ENCODE results near the gene RGS11.

Gene RGS11

DNA sequence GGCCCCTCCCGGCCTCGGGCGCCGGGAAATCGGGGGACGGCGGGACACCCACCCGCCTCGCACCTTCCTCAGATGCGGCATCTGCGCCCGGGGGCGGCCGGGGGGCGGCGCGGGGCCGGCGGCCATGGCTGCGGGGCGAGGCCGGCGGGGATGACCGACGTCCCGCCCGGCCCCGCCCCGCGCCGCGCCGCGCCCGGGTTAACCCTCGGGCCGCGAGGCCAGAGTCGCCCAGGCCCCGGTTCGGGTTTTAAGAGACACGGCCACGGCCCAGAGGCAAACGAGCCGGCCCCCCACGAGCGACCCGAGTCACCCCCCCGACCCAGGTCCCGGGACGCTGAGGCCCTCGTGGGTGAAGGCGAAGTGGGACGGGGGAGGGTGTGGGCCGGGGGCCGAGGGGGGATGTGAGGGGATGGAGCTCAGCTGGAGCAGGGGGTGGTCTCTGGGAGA lies at the start of gene RGS11:
TSS of gene RGS11 (minus strand) at position 159 of the 447 bp plus-strand sequence. CDS start at position 126, 33 bp downstream.
- H3K4me3 ChIP-seq: no peak within 1 kb of the TSS

DNA sequence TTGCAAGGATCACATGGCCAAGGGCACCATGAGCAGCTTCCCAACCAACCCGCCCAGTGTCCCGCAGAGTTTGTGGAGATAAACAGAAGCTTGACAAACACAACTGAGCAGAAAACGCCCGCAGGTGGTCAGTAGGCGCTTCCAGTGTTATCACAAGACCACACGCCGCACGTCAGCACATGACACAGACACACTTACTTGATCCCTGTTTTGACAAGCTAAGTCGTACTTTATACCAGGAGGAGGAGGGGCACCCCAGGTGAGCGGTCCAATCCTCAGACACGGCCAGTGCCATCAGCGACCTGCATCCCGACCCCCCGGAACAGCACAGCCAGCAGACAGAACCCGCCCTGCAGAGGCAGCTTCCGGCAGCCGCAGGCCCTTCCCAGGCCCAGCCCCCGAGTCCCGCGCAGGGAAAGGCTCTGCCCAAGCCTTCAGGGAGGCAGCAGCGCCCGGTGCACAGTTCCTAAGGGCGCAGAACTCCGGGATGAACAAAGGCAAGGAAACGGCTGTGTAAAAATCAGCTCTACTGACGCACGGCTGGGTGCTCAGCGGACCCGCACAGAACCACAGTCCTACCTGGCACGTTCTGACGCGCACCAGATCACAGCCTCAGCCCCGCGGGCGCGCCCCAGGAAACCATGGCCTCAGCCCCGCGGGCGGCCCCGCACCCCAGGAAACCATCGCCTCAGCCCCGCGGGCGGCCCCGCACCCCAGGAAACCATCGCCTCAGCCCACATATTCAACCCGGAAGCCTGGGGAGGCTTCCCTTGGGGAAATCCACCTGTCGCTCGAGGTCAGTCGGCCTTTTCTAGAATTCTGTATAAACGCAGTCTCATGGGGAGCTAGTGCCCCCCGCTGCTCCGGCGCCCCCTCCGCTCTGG lies 48.9 kb upstream of the RGS11 start:
- peak overlapping the region; percentile 68 for H3K4me3 ChIP-seq
- no peaks in the 10 kb centered on the region for H3K36me3 ChIP-seq (ENCODE audit: insufficient read depth, low read length)
- no peak overlapping the region for H3K27ac ChIP-seq
- no peak overlapping the region for H3K9ac ChIP-seq (ENCODE audit: insufficient read length)
- TF ChIP-seq EZH2 (IDR thresholded peaks at IDR 0.05): no peak
- no peak for TF ChIP-seq FOXP2 (optimal IDR thresholded peaks at IDR 0.05; ENCODE audit: control extremely low read depth, extremely low read length, insufficient read depth)
- TF ChIP-seq POLR2AphosphoS5 (IDR thresholded peaks at IDR 0.05; ENCODE audit: borderline replicate concordance, low read depth, low read length): no peak
- no peak for DNase-seq (ENCODE audit: low read depth, low spot score)
- no peaks in the 10 kb centered on the region for H3K9me3 ChIP-seq (ENCODE audit: low read depth, low read length)

More for the DNA sequence above, at the start of gene RGS11:
- Histone ChIP-seq H3K27ac (no peak within 1 kb of the TSS), H3K36me3 (ENCODE audit: insufficient read depth, low read length) (no peaks in the 10 kb centered on the region), H3K9ac (ENCODE audit: insufficient read length) (no peak within 1 kb of the TSS), H3K9me3 (ENCODE audit: low read depth, low read length) (no peaks in the 10 kb centered on the region)
- TF ChIP-seq EZH2 (IDR thresholded peaks at IDR 0.05): no peak
- TF ChIP-seq FOXP2 (optimal IDR thresholded peaks at IDR 0.05; ENCODE audit: control extremely low read depth, extremely low read length, insufficient read depth): no peak
- no peak for TF ChIP-seq POLR2AphosphoS5 (IDR thresholded peaks at IDR 0.05; ENCODE audit: borderline replicate concordance, low read depth, low read length)
- DNase-seq (ENCODE audit: low read depth, low spot score): no peak

GRCh38 chr16:324201-324450 lies 48.4 kb upstream of the RGS11 start:
- H3K36me3 ChIP-seq (ENCODE audit: insufficient read depth, low read length): no peaks in the 10 kb centered on the region
- H3K4me3 ChIP-seq: no peak overlapping the region
- H3K27ac ChIP-seq: no peak overlapping the region
- no peaks in the 10 kb centered on the region for H3K9me3 ChIP-seq (ENCODE audit: low read depth, low read length)
- DNase-seq (ENCODE audit: low read depth, low spot score): no peak
- no peak for TF ChIP-seq FOXP2 (optimal IDR thresholded peaks at IDR 0.05; ENCODE audit: control extremely low read depth, extremely low read length, insufficient read depth)
- no peak for TF ChIP-seq POLR2AphosphoS5 (IDR thresholded peaks at IDR 0.05; ENCODE audit: borderline replicate concordance, low read depth, low read length)
- TF ChIP-seq EZH2 (IDR thresholded peaks at IDR 0.05): no peak
- H3K9ac ChIP-seq (ENCODE audit: insufficient read length): no peak overlapping the region

GRCh38 chr16:322476-323143 lies 46.9 kb upstream of the RGS11 start:
- Histone ChIP-seq H3K27ac (no peak overlapping the region), H3K36me3 (ENCODE audit: insufficient read depth, low read length) (no peaks in the 10 kb centered on the region), H3K9me3 (ENCODE audit: low read depth, low read length) (no peaks in the 10 kb centered on the region), H3K4me3 (no peak overlapping the region), H3K9ac (ENCODE audit: insufficient read length) (no peak overlapping the region)
- no peak for TF ChIP-seq EZH2 (IDR thresholded peaks at IDR 0.05)
- no peak for TF ChIP-seq FOXP2 (optimal IDR thresholded peaks at IDR 0.05; ENCODE audit: control extremely low read depth, extremely low read length, insufficient read depth)
- TF ChIP-seq POLR2AphosphoS5 (IDR thresholded peaks at IDR 0.05; ENCODE audit: borderline replicate concordance, low read depth, low read length): no peak
- no peak for DNase-seq (ENCODE audit: low read depth, low spot score)

GRCh38 chr16:321532-321931 lies 45.8 kb upstream of the RGS11 start:
- Histone ChIP-seq H3K27ac (no peak overlapping the region), H3K36me3 (ENCODE audit: insufficient read depth, low read length) (no peaks in the 10 kb centered on the region), H3K9ac (ENCODE audit: insufficient read length) (no peak overlapping the region), H3K9me3 (ENCODE audit: low read depth, low read length) (no peaks in the 10 kb centered on the region), H3K4me3 (no peak overlapping the region)
- TF ChIP-seq EZH2 (IDR thresholded peaks at IDR 0.05): no peak
- TF ChIP-seq POLR2AphosphoS5 (IDR thresholded peaks at IDR 0.05; ENCODE audit: borderline replicate concordance, low read depth, low read length): no peak
- TF ChIP-seq FOXP2 (optimal IDR thresholded peaks at IDR 0.05; ENCODE audit: control extremely low read depth, extremely low read length, insufficient read depth): no peak
- DNase-seq (ENCODE audit: low read depth, low spot score): no peak

GRCh38 chr16:320206-320605 lies 44.5 kb upstream of the RGS11 start:
- H3K9ac ChIP-seq (ENCODE audit: insufficient read length): no peak overlapping the region
- no peaks in the 10 kb centered on the region for H3K9me3 ChIP-seq (ENCODE audit: low read depth, low read length)
- DNase-seq (ENCODE audit: low read depth, low spot score): no peak
- H3K27ac ChIP-seq: no peak overlapping the region
- H3K4me3 ChIP-seq: no peak overlapping the region
- no peak for TF ChIP-seq POLR2AphosphoS5 (IDR thresholded peaks at IDR 0.05; ENCODE audit: borderline replicate concordance, low read depth, low read length)
- TF ChIP-seq EZH2 (IDR thresholded peaks at IDR 0.05): no peak
- no peak for TF ChIP-seq FOXP2 (optimal IDR thresholded peaks at IDR 0.05; ENCODE audit: control extremely low read depth, extremely low read length, insufficient read depth)
- no peaks in the 10 kb centered on the region for H3K36me3 ChIP-seq (ENCODE audit: insufficient read depth, low read length)

- TF ChIP-seq POLR2AphosphoS5 (IDR thresholded peaks at IDR 0.05; ENCODE audit: borderline replicate concordance, low read depth, low read length): no peak
- TF ChIP-seq EZH2 (IDR thresholded peaks at IDR 0.05): no peak
- TF ChIP-seq FOXP2 (optimal IDR thresholded peaks at IDR 0.05; ENCODE audit: control extremely low read depth, extremely low read length, insufficient read depth): no peak
- Histone ChIP-seq H3K36me3 (ENCODE audit: insufficient read depth, low read length) (no peaks in the 10 kb centered on the region), H3K27ac (no peak overlapping the region), H3K9me3 (ENCODE audit: low read depth, low read length) (no peaks in the 10 kb centered on the region), H3K4me3 (no peak overlapping the region), H3K9ac (ENCODE audit: insufficient read length) (no peak overlapping the region)
- DNase-seq (ENCODE audit: low read depth, low spot score): no peak
These were observed 42.9 kb upstream of the RGS11 start for GRCh38 chr16:318628-319027.

DNA sequence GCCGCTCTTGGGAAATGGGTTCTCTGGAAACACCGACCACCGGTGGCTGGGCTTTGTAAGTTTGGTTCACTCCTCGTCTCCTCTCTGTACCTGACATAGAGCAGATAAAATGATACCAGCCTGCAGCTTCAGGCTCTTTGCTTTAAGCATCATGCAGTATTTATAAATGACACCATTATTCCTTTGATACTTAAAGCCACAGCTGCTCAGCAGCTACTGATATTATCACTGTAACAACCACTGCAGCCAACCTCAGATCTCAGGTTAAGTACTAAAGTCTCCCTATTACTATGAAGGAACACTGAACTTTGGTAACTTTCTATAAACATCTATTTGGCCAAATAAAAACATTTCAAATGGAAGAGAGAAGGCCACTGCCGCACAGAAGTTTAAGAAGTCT lies 41.8 kb upstream of the RGS11 start:
- Histone ChIP-seq H3K9ac (ENCODE audit: insufficient read length) (no peak overlapping the region), H3K9me3 (ENCODE audit: low read depth, low read length) (no peaks in the 10 kb centered on the region), H3K4me3 (no peak overlapping the region), H3K27ac (no peak overlapping the region), H3K36me3 (ENCODE audit: insufficient read depth, low read length) (no peaks in the 10 kb centered on the region)
- DNase-seq (ENCODE audit: low read depth, low spot score): no peak
- TF ChIP-seq POLR2AphosphoS5 (IDR thresholded peaks at IDR 0.05; ENCODE audit: borderline replicate concordance, low read depth, low read length): no peak
- no peak for TF ChIP-seq EZH2 (IDR thresholded peaks at IDR 0.05)
- TF ChIP-seq FOXP2 (optimal IDR thresholded peaks at IDR 0.05; ENCODE audit: control extremely low read depth, extremely low read length, insufficient read depth): no peak
